NB4 (cell line): ENCODE results near the gene THSD4.

Source experiments
- CTCF ChIP-seq: IDR thresholded peaks from one replicate; pipeline ENCODE4 v1.5.1; 2012; ENCODE audit warnings: low read depth, low read length
- POLR2A ChIP-seq: IDR thresholded peaks from 2 replicates; pipeline ENCODE4 v1.6.1; 2011; ENCODE audit warnings: mild to moderate bottlenecking; ENCODE audit not compliant: insufficient read length; ENCODE audit errors: extremely low read depth

GRCh38 chr15:71350622-71351378 is 235.5 kb downstream of the THSD4 start:
- TF ChIP-seq CTCF (no peak), POLR2A (no peak)
